SK-N-SH (cell line): ENCODE results near the gene KCNJ4. TPM values are rescaled to one million over a fixed set of nuclear protein-coding genes. Genes with fewer than 3 reads are reported as not detected.

Source experiments
- CTCF ChIA-PET: fragments of 300-600, 350-600 bp; formaldehyde crosslinking; extraction: SDS; loops from one replicate; lab custom pipeline; 2021; lab: Yijun Ruan, JAX
- POLR2A ChIA-PET: fragments of 350-600 bp; sonication (Branson Sonifier 250); formaldehyde crosslinking; extraction: SDS; loops from one replicate; lab custom pipeline; 2020; ENCODE audit warnings: antibody characterized with exemption, inconsistent platforms; lab: Yijun Ruan, JAX
- DNase-seq: peaks from one replicate; pipeline ENCODE4 v3.0.0; 2012
- H2AFZ ChIP-seq: fragments of 200-600 bp; sonication (generic); 2 replicates; pipeline ENCODE4 v1.8.1; 2016; ENCODE audit warnings: antibody characterized with exemption, mild to moderate bottlenecking, low read depth
- H3F3A ChIP-seq: fragments of 200-600 bp; sonication (generic); replicated peaks from 2 replicates; pipeline ENCODE3; 2016; ENCODE audit warnings: antibody characterized with exemption, mild to moderate bottlenecking; ENCODE audit not compliant: insufficient read depth
- H3K27ac ChIP-seq, 2 experiments: fragments of 200-500 bp in 1 of 2; fragments of 200-600 bp in 1 of 2; sonication (Bioruptor generic) in 1 of 2; sonication (generic), shearing (Covaris generic) in 1 of 2; 2 replicates each; pipeline versions ENCODE4 v1.5.1 to v1.6.1; 2014 to 2016; ENCODE audit warnings: low read depth in 2 of 2, inconsistent platforms in 1 of 2, low read length in 1 of 2, mild to moderate bottlenecking in 1 of 2, mixed read lengths in 1 of 2
- H3K27me3 ChIP-seq: fragments of 200-600 bp; sonication (generic), shearing (Covaris generic); 2 replicates; pipeline ENCODE4 v1.6.1; 2016; ENCODE audit warnings: mixed run types; ENCODE audit not compliant: insufficient read depth
- H3K36me3 ChIP-seq, 2 experiments: fragments of 200-500 bp in 1 of 2; fragments of 200-600 bp in 1 of 2; sonication (Bioruptor generic) in 1 of 2; sonication (generic) in 1 of 2; replicated peaks in 1 of 2; 2 replicates each; pipeline versions ENCODE3 to v1.5.1; 2014 to 2016; ENCODE audit warnings: low read length in 1 of 2, mild to moderate bottlenecking in 1 of 2; ENCODE audit not compliant: insufficient read depth in 2 of 2, control insufficient read depth in 1 of 2
- H3K4me1 ChIP-seq, 2 experiments: fragments of 200-500 bp in 1 of 2; fragments of 200-600 bp in 1 of 2; sonication (Bioruptor generic) in 1 of 2; sonication (generic), shearing (Covaris generic) in 1 of 2; 2 replicates each; pipeline versions ENCODE4 v1.5.1 to v1.6.1; 2014 to 2016; ENCODE audit warnings: low read depth in 1 of 2, low read length in 1 of 2, mixed run types in 1 of 2; ENCODE audit not compliant: insufficient read depth in 2 of 2, control insufficient read depth in 1 of 2
- H3K4me2 ChIP-seq: fragments of 200-600 bp; sonication (generic), shearing (Covaris generic); 2 replicates; pipeline ENCODE4 v1.6.1; 2017; ENCODE audit warnings: mixed run types
- H3K4me3 ChIP-seq, 2 experiments: fragments of 200-500 bp in 1 of 2; fragments of 200-600 bp in 1 of 2; sonication (Bioruptor generic) in 1 of 2; sonication (generic), shearing (Covaris generic) in 1 of 2; 2 replicates each; pipeline versions ENCODE4 v1.5.1 to v1.8.1; 2014 to 2016; ENCODE audit warnings: low read depth in 2 of 2, inconsistent platforms in 1 of 2, low read length in 1 of 2, mild to moderate bottlenecking in 1 of 2, mixed read lengths in 1 of 2, moderate library complexity in 1 of 2
- H3K79me2 ChIP-seq: fragments of 200-600 bp; sonication (generic); 2 replicates; pipeline ENCODE4 v1.8.1; 2017; ENCODE audit warnings: mild to moderate bottlenecking; ENCODE audit not compliant: insufficient read depth
- H3K9ac ChIP-seq: fragments of 200-600 bp; sonication (generic); 2 replicates; pipeline ENCODE4 v1.6.1; 2017; ENCODE audit warnings: mixed run types
- H3K9me2 ChIP-seq: fragments of 200-600 bp; sonication (generic); 2 replicates; pipeline ENCODE4 v1.6.1; 2017; ENCODE audit warnings: mixed run types
- H3K9me3 ChIP-seq: fragments of 200-600 bp; sonication (generic); 2 replicates; pipeline ENCODE4 v1.6.1; 2017; ENCODE audit warnings: mixed run types, mild to moderate bottlenecking, moderate library complexity
- H4K20me1 ChIP-seq: fragments of 200-600 bp; sonication (generic); 2 replicates; pipeline ENCODE4 v1.6.1; 2017; ENCODE audit warnings: mild to moderate bottlenecking, mixed run types; ENCODE audit not compliant: insufficient read depth
- CTCF ChIP-seq: fragments of 200-600 bp; sonication (generic); IDR thresholded peaks from 2 replicates; pipeline ENCODE4 v1.6.1; 2017; ENCODE audit warnings: antibody characterized with exemption, mild to moderate bottlenecking, moderate library complexity
- EP300 ChIP-seq, 2 experiments: IDR thresholded peaks; 2 replicates each; pipeline versions ENCODE4 v1.4.0 to v1.6.1; 2012; ENCODE audit warnings: borderline replicate concordance in 1 of 2, low read depth in 1 of 2, low read length in 1 of 2
- IRF3 ChIP-seq: fragments of 150-350 bp; IDR thresholded peaks from 2 replicates; pipeline ENCODE4 v1.6.1; 2016; ENCODE audit warnings: mild to moderate bottlenecking, low read depth, low read length
- JUND ChIP-seq: IDR thresholded peaks from 2 replicates; pipeline ENCODE4 v1.4.0; 2012
- USF1 ChIP-seq: IDR thresholded peaks from 2 replicates; pipeline ENCODE4 v1.4.0; 2012; ENCODE audit warnings: low read depth, borderline replicate concordance
- YY1 ChIP-seq: IDR thresholded peaks from 2 replicates; pipeline ENCODE4 v1.4.0; 2012; ENCODE audit warnings: low read depth, mild to moderate bottlenecking
- WGBS: methylation state at CpG from one replicate; pipeline ENCODE4 v1.1.6; 2017; ENCODE audit warnings: low lambda C conversion rate; 5-methylcytosine and 5-hydroxymethylcytosine counted together
- polyA plus RNA-seq, 3 experiments: library from polyadenylated mRNA; depleted of rRNA; stranded (reverse); fragments of >200 nt; gene quantifications; 2 replicates each; pipeline ENCODE4 v1.2.3, GENCODE V29; 2012
- TF ChIP-seq, protein P1 (sequence below): IDR thresholded peaks from 2 replicates; pipeline ENCODE4 v1.4.0; 2012; ENCODE audit warnings: low read depth, borderline replicate concordance
- TF ChIP-seq, protein P2 (sequence below): IDR thresholded peaks from 2 replicates; pipeline ENCODE4 v1.6.1; 2012; ENCODE audit warnings: mild to moderate bottlenecking, low read depth, low read length, moderate library complexity
- TF ChIP-seq, protein P3 (sequence below): IDR thresholded peaks from 2 replicates; pipeline ENCODE4; 2012

KCNJ4 gene
- polyA plus RNA-seq, 1 of the 3 experiments (the other 2 are of a cell fraction): not detected

DNA sequence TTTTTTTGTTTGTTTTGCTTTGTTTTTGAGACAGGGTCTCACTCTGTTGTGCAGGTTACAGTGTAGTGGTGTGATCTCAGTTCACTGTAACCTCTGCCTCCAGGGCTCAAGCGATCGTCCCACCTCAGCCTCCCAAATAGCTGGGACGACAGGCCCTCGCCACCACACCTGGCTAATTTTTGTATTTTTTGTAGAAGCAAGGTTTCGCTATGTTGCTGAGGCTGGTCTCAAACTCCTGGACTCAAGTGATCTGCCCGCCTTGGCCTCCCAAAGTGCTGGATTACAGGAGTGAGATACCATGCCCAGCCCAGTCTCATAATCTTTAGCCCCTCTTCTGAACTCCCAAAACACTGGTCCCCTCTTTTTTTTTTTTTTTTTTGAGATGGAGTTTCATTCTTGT lies 50.6 kb downstream of the KCNJ4 start:
- no peaks in the 10 kb centered on the region for H3K9me3 ChIP-seq
- no peak overlapping the region for H3K9ac ChIP-seq
- no peaks in the 10 kb centered on the region for H4K20me1 ChIP-seq
- CTCF ChIA-PET: no interaction called here
- no peaks in the 10 kb centered on the region for H3K79me2 ChIP-seq
- H3K27ac ChIP-seq: no peak overlapping the region
- 84% methylated on average over 6 of the region's 6 CpGs for WGBS
- H3K9me2 ChIP-seq: no peaks in the 10 kb centered on the region
- no peaks in the 10 kb centered on the region for H3K27me3 ChIP-seq
- TF ChIP-seq USF1 (no peak), JUND (no peak), EP300 (IDR thresholded peaks at IDR 0.05; ENCODE audit: borderline replicate concordance in 1 of 2, low read depth in 1 of 2, low read length in 1 of 2) (no peak), IRF3 (no peak), YY1 (no peak), CTCF (no peak)
- TF ChIP-seq, protein P1, sequence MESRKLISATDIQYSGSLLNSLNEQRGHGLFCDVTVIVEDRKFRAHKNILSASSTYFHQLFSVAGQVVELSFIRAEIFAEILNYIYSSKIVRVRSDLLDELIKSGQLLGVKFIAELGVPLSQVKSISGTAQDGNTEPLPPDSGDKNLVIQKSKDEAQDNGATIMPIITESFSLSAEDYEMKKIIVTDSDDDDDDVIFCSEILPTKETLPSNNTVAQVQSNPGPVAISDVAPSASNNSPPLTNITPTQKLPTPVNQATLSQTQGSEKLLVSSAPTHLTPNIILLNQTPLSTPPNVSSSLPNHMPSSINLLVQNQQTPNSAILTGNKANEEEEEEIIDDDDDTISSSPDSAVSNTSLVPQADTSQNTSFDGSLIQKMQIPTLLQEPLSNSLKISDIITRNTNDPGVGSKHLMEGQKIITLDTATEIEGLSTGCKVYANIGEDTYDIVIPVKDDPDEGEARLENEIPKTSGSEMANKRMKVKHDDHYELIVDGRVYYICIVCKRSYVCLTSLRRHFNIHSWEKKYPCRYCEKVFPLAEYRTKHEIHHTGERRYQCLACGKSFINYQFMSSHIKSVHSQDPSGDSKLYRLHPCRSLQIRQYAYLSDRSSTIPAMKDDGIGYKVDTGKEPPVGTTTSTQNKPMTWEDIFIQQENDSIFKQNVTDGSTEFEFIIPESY: no peak
- TF ChIP-seq, protein P2, sequence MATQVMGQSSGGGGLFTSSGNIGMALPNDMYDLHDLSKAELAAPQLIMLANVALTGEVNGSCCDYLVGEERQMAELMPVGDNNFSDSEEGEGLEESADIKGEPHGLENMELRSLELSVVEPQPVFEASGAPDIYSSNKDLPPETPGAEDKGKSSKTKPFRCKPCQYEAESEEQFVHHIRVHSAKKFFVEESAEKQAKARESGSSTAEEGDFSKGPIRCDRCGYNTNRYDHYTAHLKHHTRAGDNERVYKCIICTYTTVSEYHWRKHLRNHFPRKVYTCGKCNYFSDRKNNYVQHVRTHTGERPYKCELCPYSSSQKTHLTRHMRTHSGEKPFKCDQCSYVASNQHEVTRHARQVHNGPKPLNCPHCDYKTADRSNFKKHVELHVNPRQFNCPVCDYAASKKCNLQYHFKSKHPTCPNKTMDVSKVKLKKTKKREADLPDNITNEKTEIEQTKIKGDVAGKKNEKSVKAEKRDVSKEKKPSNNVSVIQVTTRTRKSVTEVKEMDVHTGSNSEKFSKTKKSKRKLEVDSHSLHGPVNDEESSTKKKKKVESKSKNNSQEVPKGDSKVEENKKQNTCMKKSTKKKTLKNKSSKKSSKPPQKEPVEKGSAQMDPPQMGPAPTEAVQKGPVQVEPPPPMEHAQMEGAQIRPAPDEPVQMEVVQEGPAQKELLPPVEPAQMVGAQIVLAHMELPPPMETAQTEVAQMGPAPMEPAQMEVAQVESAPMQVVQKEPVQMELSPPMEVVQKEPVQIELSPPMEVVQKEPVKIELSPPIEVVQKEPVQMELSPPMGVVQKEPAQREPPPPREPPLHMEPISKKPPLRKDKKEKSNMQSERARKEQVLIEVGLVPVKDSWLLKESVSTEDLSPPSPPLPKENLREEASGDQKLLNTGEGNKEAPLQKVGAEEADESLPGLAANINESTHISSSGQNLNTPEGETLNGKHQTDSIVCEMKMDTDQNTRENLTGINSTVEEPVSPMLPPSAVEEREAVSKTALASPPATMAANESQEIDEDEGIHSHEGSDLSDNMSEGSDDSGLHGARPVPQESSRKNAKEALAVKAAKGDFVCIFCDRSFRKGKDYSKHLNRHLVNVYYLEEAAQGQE: no peak
- TF ChIP-seq, protein P3, sequence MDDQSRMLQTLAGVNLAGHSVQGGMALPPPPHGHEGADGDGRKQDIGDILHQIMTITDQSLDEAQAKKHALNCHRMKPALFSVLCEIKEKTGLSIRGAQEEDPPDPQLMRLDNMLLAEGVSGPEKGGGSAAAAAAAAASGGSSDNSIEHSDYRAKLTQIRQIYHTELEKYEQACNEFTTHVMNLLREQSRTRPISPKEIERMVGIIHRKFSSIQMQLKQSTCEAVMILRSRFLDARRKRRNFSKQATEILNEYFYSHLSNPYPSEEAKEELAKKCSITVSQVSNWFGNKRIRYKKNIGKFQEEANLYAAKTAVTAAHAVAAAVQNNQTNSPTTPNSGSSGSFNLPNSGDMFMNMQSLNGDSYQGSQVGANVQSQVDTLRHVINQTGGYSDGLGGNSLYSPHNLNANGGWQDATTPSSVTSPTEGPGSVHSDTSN: no peak
- no peaks in the 10 kb centered on the region for H3F3A ChIP-seq
- POLR2A ChIA-PET: no interaction called here
- H3K4me1 ChIP-seq: no peaks in the 10 kb centered on the region; a peak in 1 of 4 replicates
- no peaks in the 10 kb centered on the region for H3K36me3 ChIP-seq
- no peak overlapping the region for H3K4me3 ChIP-seq
- H3K4me2 ChIP-seq: no peak overlapping the region
- no peak for DNase-seq
- H2AFZ ChIP-seq: no peak overlapping the region
